HCT116 (cell line): Measurements from ENCODE around the gene BTF3. TPM values are rescaled to one million over a fixed set of nuclear protein-coding genes. Genes with fewer than 3 reads are reported as not detected.

ENCODE experiments used
- ATAC-seq: fragments of 200-7000 bp; cut with Tn5 transposase; 2 replicates; pipeline ENCODE4 v1.9.1; 2020; ENCODE audit warnings: mild to moderate bottlenecking, moderate library complexity
- BruUV-seq: library from RNA; stranded (reverse); fragments of 400-500 nt; replicated peaks from 2 replicates; lab custom pipeline; 2021; lab: Mats Ljungman, UMichigan
- CTCF ChIA-PET: fragments of 300-600 bp; sonication (Branson Sonifier 250); formaldehyde crosslinking; loops from one replicate; lab custom pipeline; 2021; ENCODE audit warnings: antibody characterized with exemption; lab: Charles Lee
- POLR2A ChIA-PET: fragments of 300-600, 350-600 bp; sonication (Branson Sonifier 250); formaldehyde crosslinking; loops from one replicate; lab custom pipeline; 2021; ENCODE audit warnings: antibody characterized with exemption; lab: Charles Lee
- RAD21 ChIA-PET, 2 experiments: fragments of 300-600 bp; sonication (Branson Sonifier 250); formaldehyde crosslinking; loops; one replicate each; lab custom pipeline; 2023; ENCODE audit warnings: low total read pairs in 2 of 2; ENCODE audit not compliant: uncharacterized antibody in 2 of 2, unreplicated experiment in 2 of 2, low non-redundant PET in 1 of 2; lab: Charles Lee
- DNase-seq: peaks from one replicate; pipeline ENCODE4 v3.0.0-alpha.2; 2010; ENCODE audit warnings: low read depth, low spot score
- H2AFZ ChIP-seq: fragments of 200-600 bp; shearing (Covaris generic), sonication (generic); 2 replicates; pipeline ENCODE4 v1.6.1; 2017; ENCODE audit warnings: low read depth, mixed run types, mixed read lengths, antibody characterized with exemption, low read length; ENCODE audit not compliant: poor library complexity, severe bottlenecking
- H3K27ac ChIP-seq: 2 replicates; pipeline ENCODE4 v1.5.1; 2012; ENCODE audit warnings: low read depth, low read length
- H3K27me3 ChIP-seq: fragments of 200-600 bp; sonication (generic); 2 replicates; pipeline ENCODE4 v1.6.1; 2016; ENCODE audit warnings: mixed run types, low read length, mixed read lengths; ENCODE audit not compliant: insufficient read depth
- H3K36me3 ChIP-seq, 2 experiments: fragments of 200-500 bp in 1 of 2; fragments of 200-600 bp in 1 of 2; sonication (Bioruptor generic) in 1 of 2; sonication (generic) in 1 of 2; 2 replicates each; pipeline versions ENCODE4 v1.5.1 to v1.6.1; 2014 to 2016; ENCODE audit warnings: low read length in 2 of 2, inconsistent platforms in 1 of 2, mixed read lengths in 1 of 2, mixed run types in 1 of 2; ENCODE audit not compliant: insufficient read depth in 2 of 2, control insufficient read depth in 1 of 2
- H3K4me1 ChIP-seq, 2 experiments: fragments of 200-600 bp in 1 of 2; sonication (generic) in 1 of 2; 2 replicates each; pipeline versions ENCODE4 v1.5.1 to v1.6.1; 2012 to 2017; ENCODE audit warnings: low read length in 2 of 2, inconsistent platforms in 1 of 2, mild to moderate bottlenecking in 1 of 2, mixed read lengths in 1 of 2, mixed run types in 1 of 2, moderate library complexity in 1 of 2; ENCODE audit not compliant: insufficient read depth in 2 of 2, control insufficient read depth in 1 of 2
- H3K4me2 ChIP-seq: fragments of 200-600 bp; sonication (generic); 2 replicates; pipeline ENCODE4 v1.6.1; 2017; ENCODE audit warnings: mixed run types, low read length, mixed read lengths
- H3K4me3 ChIP-seq, 2 experiments: fragments of 200-600 bp in 1 of 2; sonication (generic) in 1 of 2; replicated peaks in 1 of 2; 2 replicates each; pipeline ENCODE4 v1.5.1; 2011 to 2016; ENCODE audit warnings: low read length in 2 of 2, control low read depth in 1 of 2, low read depth in 1 of 2, mild to moderate bottlenecking in 1 of 2, mixed read lengths in 1 of 2, mixed run types in 1 of 2
- H3K79me2 ChIP-seq: fragments of 200-600 bp; sonication (generic); 2 replicates; pipeline ENCODE4 v1.6.1; 2017; ENCODE audit warnings: mild to moderate bottlenecking, mixed run types, low read length, moderate library complexity, mixed read lengths; ENCODE audit not compliant: insufficient read depth
- H3K9ac ChIP-seq: fragments of 200-600 bp; sonication (generic); 2 replicates; pipeline ENCODE4 v1.6.1; 2016; ENCODE audit warnings: low read length, mixed read lengths
- H3K9me2 ChIP-seq: fragments of 200-600 bp; sonication (generic), shearing (Covaris generic); 2 replicates; pipeline ENCODE4 v1.6.1; 2017; ENCODE audit warnings: mixed run types, mild to moderate bottlenecking, moderate library complexity; ENCODE audit not compliant: insufficient read depth
- H3K9me3 ChIP-seq, 2 experiments: fragments of 200-500 bp in 1 of 2; fragments of 200-600 bp in 1 of 2; sonication (Bioruptor generic) in 1 of 2; sonication (generic) in 1 of 2; 2 replicates each; pipeline ENCODE4 v1.6.1; 2014 to 2017; ENCODE audit warnings: low read length in 2 of 2, mixed read lengths in 2 of 2, inconsistent platforms in 1 of 2, low read depth in 1 of 2, mild to moderate bottlenecking in 1 of 2, mixed run types in 1 of 2, moderate library complexity in 1 of 2; ENCODE audit not compliant: control insufficient read depth in 1 of 2, insufficient read depth in 1 of 2
- H4K20me1 ChIP-seq: fragments of 200-600 bp; sonication (generic), shearing (Covaris generic); 2 replicates; pipeline ENCODE4 v1.6.1; 2017; ENCODE audit warnings: mixed run types, mild to moderate bottlenecking, moderate library complexity; ENCODE audit not compliant: insufficient read depth
- CTCF ChIP-seq, 3 experiments: fragments of 200-600 bp in 1 of 3; sonication (generic) in 1 of 3; IDR thresholded peaks in 2 of 3; conservative IDR thresholded peaks in 1 of 3; 2 replicates each; pipeline ENCODE4 v1.5.1; 2012 to 2017; ENCODE audit warnings: low read depth in 2 of 3, low read length in 2 of 3, antibody characterized with exemption in 1 of 3, borderline replicate concordance in 1 of 3, control low read depth in 1 of 3, mild to moderate bottlenecking in 1 of 3, mixed read lengths in 1 of 3, mixed run types in 1 of 3, moderate library complexity in 1 of 3; ENCODE audit not compliant: insufficient read depth in 1 of 3
- EGR1 ChIP-seq: IDR thresholded peaks from 2 replicates; pipeline ENCODE4 v1.6.1; 2012; ENCODE audit warnings: low read depth
- ELF1 ChIP-seq: IDR thresholded peaks from 2 replicates; pipeline ENCODE4 v1.6.1; 2012; ENCODE audit warnings: low read depth, borderline replicate concordance
- EZH2 ChIP-seq: fragments of 200-600 bp; sonication (generic); IDR thresholded peaks from 2 replicates; pipeline ENCODE4 v1.6.1; 2017; ENCODE audit warnings: antibody characterized with exemption, mixed run types
- EZH2phosphoT487 ChIP-seq: fragments of 200-600 bp; IDR thresholded peaks from 2 replicates; pipeline ENCODE4 v1.6.1; 2018; ENCODE audit warnings: antibody characterized with exemption, borderline replicate concordance
- JUND ChIP-seq: IDR thresholded peaks from 2 replicates; pipeline ENCODE4 v1.6.1; 2012
- REST ChIP-seq: IDR thresholded peaks from 2 replicates; pipeline ENCODE4 v1.6.1; 2012; ENCODE audit warnings: low read depth
- SIN3A ChIP-seq: IDR thresholded peaks from 2 replicates; pipeline ENCODE4 v1.6.1; 2012; ENCODE audit warnings: low read depth
- SP1 ChIP-seq: IDR thresholded peaks from 2 replicates; pipeline ENCODE4 v1.6.1; 2012; ENCODE audit warnings: low read depth
- SRF ChIP-seq: IDR thresholded peaks from 2 replicates; pipeline ENCODE4 v1.6.1; 2012; ENCODE audit warnings: low read depth
- TCF7L2 ChIP-seq: IDR thresholded peaks from 2 replicates; pipeline ENCODE4 v1.7.0; 2011; ENCODE audit warnings: borderline replicate concordance, inconsistent platforms; ENCODE audit not compliant: insufficient read depth, insufficient read length; ENCODE audit errors: extremely low read depth
- YY1 ChIP-seq: IDR thresholded peaks from 2 replicates; pipeline ENCODE4 v1.6.1; 2011; ENCODE audit warnings: low read length, low read depth, moderate library complexity, mild to moderate bottlenecking; ENCODE audit not compliant: insufficient replicate concordance; ENCODE audit errors: extremely low read depth
- ZFX ChIP-seq: fragments of 450-650 bp; IDR thresholded peaks from 2 replicates; pipeline ENCODE4 v1.6.1; 2017
- ZNF274 ChIP-seq: fragments of 200-500 bp; sonication (Bioruptor generic); IDR thresholded peaks from 2 replicates; pipeline ENCODE4 v1.6.1; 2014; ENCODE audit warnings: mild to moderate bottlenecking, low read depth, low read length, inconsistent platforms
- intact Hi-C: fragments of 100-400 bp; cut with micrococcal nuclease; formaldehyde crosslinking; loops from 2 replicates; pipeline ENCODE4 v1.10.0; 2022
- total RNA-seq: library from RNA; stranded (reverse); gene quantifications from one replicate; pipeline ENCODE4 v1.2.1, GENCODE V29; 2021; ENCODE audit not compliant: unreplicated experiment

BTF3 gene
- total RNA-seq, 1 experiment from 2014 or later = 868 TPM

- no peak overlapping the region for H2AFZ ChIP-seq
- TF ChIP-seq REST (no peak), ELF1 (no peak), SIN3A (no peak), ZFX (no peak), SP1 (no peak)
- no peak overlapping the region for H3K4me3 ChIP-seq
- ATAC-seq = no peak
- H3K9me3 ChIP-seq = no peaks in the 10 kb centered on the region
- no peak overlapping the region for H3K27ac ChIP-seq
- no peaks in the 10 kb centered on the region; a peak in 1 of 4 replicates for H3K4me1 ChIP-seq
- no peak overlapping the region for H3K9ac ChIP-seq
- no TSS peak for BruUV-seq
- H4K20me1 ChIP-seq = no peaks in the 10 kb centered on the region
- RAD21 ChIA-PET = no interaction called here
- intact Hi-C loops = no loop called here
- POLR2A ChIA-PET = no interaction called here
- H3K9me2 ChIP-seq = no peaks in the 10 kb centered on the region
- no peak for DNase-seq
- CTCF ChIA-PET = no interaction called here
- no peaks in the 10 kb centered on the region for H3K36me3 ChIP-seq
- H3K27me3 ChIP-seq = no peaks in the 10 kb centered on the region
- no peaks in the 10 kb centered on the region for H3K79me2 ChIP-seq
- H3K4me2 ChIP-seq = no peak overlapping the region
Measured at GRCh38 chr5:73491155-73491554, 7.1 kb upstream of the BTF3 start.

- intact Hi-C loops = no loop called here
- no TSS peak for BruUV-seq
- no peak overlapping the region for H2AFZ ChIP-seq
- no peak overlapping the region for H3K4me3 ChIP-seq
- ATAC-seq (no peak), DNase-seq (no peak)
- H3K9me3 ChIP-seq = no peaks in the 10 kb centered on the region
- H4K20me1 ChIP-seq = no peaks in the 10 kb centered on the region
- H3K9me2 ChIP-seq = no peaks in the 10 kb centered on the region
- no peak overlapping the region for H3K9ac ChIP-seq
- CTCF ChIA-PET = no interaction called here
- RAD21 ChIA-PET = interaction anchor here in 1 of 2 experiments (0.7 kb wide), 1 partner anchor 24 kb away, joined by 3 read pairs; no protein-coding TSS in a partner anchor
- H3K36me3 ChIP-seq = no peaks in the 10 kb centered on the region
- H3K4me2 ChIP-seq = no peak overlapping the region
- POLR2A ChIA-PET = no interaction called here
- H3K79me2 ChIP-seq = peaks cover 12% of the 10 kb centered on the region
- H3K4me1 ChIP-seq = peaks cover 4 to 15% of the 10 kb centered on the region in 2 experiments
- H3K27me3 ChIP-seq = no peaks in the 10 kb centered on the region
- no peak overlapping the region for H3K27ac ChIP-seq
- no peak for TF ChIP-seq YY1
- no peak for TF ChIP-seq EGR1
- no peak for TF ChIP-seq JUND
- TF ChIP-seq EZH2 = no peak
- TF ChIP-seq CTCF (IDR thresholded peaks at IDR 0.05 in 2 of 3, conservative IDR thresholded peaks at IDR 0.05 in 1 of 3; ENCODE audit: borderline replicate concordance in 1 of 3, insufficient read depth in 1 of 3, low read depth in 2 of 3, low read length in 2 of 3) = no peak
- no peak for TF ChIP-seq EZH2phosphoT487
- no peak for TF ChIP-seq ZFX
- TF ChIP-seq ELF1 = no peak
- TF ChIP-seq SRF = no peak
- no peak for TF ChIP-seq TCF7L2
- no peak for TF ChIP-seq ZNF274
Measured at GRCh38 chr5:73493421-73493820, 4.8 kb upstream of the BTF3 start.
